ENCODE results near the gene WDR93. TPM values are rescaled to one million over a fixed set of nuclear protein-coding genes. Genes with fewer than 3 reads are reported as not detected.

The WDR93 gene
- total RNA-seq, 1 experiment from 2014 or later, result 0.33 TPM

DNA sequence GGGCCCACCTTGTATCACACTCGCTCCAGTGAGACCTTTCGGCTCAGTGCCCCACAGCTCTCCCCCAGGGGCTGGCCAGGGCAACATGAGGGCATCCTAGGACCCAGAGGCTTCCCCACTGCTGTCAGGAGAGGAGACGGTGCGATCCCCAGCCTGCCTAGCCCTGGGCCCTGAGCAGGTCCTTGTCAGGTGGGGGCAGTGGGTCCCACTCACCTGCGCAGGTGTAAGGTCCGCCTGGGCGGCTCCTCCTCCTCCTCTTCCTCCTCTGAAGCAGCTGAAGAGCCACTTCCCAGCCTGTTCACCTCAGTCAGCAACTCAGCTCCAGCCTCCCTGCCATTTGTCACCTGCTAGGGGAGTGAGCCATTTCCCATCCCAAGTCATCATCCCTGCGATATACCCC, 44.9 kb upstream of the WDR93 start:
- Mint-ChIP-seq H3K4me1 (ENCODE audit: insufficient read depth, unreplicated experiment) (no peaks in the 10 kb centered on the region), H3K27me3 (ENCODE audit: insufficient read depth, unreplicated experiment) (no peaks in the 10 kb centered on the region), H3K4me3 (ENCODE audit: unreplicated experiment) (no peak overlapping the region), H3K27ac (ENCODE audit: low read depth, unreplicated experiment) (no peak overlapping the region), H3K36me3 (ENCODE audit: insufficient read depth, unreplicated experiment) (no peaks in the 10 kb centered on the region), H3K9me3 (ENCODE audit: unreplicated experiment) (no peaks in the 10 kb centered on the region)
- TF ChIP-seq, protein P1, sequence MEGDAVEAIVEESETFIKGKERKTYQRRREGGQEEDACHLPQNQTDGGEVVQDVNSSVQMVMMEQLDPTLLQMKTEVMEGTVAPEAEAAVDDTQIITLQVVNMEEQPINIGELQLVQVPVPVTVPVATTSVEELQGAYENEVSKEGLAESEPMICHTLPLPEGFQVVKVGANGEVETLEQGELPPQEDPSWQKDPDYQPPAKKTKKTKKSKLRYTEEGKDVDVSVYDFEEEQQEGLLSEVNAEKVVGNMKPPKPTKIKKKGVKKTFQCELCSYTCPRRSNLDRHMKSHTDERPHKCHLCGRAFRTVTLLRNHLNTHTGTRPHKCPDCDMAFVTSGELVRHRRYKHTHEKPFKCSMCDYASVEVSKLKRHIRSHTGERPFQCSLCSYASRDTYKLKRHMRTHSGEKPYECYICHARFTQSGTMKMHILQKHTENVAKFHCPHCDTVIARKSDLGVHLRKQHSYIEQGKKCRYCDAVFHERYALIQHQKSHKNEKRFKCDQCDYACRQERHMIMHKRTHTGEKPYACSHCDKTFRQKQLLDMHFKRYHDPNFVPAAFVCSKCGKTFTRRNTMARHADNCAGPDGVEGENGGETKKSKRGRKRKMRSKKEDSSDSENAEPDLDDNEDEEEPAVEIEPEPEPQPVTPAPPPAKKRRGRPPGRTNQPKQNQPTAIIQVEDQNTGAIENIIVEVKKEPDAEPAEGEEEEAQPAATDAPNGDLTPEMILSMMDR (IDR thresholded peaks at IDR 0.05; ENCODE audit: unreplicated experiment), result no peak
- ChIA-PET CTCF (interaction anchor here (0.6 to 2.8 kb wide), 13 partner anchors 12 to 352 kb away, joined by 3 to 32 read pairs (median 3); partner anchors contain the start of genes PEX11A and WDR93), POLR2A (no interaction called here)
- DNase-seq (ENCODE audit: unreplicated experiment), result no peak
- intact Hi-C loops (cut with micrococcal nuclease), result loop anchor here (5.0 to 10.0 kb wide), 2 partner anchors 47 to 89 kb away; partner anchors contain the start of genes PEX11A and WDR93
- BruUV-seq (replicated peaks), result no TSS peak

DNA sequence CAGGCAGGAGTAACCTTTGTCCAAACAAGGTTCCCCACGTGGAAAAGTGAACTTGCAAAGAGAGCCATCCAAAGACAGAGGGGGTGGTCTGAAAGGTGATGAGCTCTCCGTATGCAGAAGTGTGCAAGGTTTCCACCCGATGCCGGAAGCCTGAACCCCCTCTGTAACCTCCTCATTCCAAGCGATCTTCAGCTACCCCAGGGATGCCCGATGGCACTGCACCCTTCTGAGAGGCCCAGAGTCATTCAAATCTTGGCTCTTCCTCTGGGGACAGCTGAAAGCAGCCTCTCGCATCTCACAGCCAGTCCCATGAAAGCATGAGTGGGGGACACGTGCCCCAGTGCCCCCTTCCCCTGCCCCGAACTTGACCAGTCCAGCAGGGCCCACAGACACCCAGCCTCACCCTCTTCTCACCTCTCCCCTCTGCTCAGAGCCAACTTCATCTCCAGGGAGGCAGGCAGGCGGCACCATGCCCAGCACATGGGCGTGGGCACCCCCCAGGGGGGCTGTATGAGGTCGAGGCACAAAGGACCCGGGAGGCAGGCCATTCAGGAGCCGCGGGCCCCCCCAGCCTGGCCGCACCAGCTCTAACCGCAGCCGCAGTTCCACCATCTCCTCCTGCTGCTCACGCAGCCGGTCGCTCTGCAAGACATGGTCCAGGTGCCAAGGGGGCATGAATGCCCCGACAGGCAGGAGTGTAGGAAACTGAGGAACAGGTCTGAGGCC, 44.0 kb upstream of the WDR93 start:
- BruUV-seq (replicated peaks), result no TSS peak
- ChIA-PET CTCF (interaction anchor here (0.5 to 2.8 kb wide), 26 partner anchors 12 to 432 kb away, joined by 3 to 32 read pairs (median 3); partner anchors contain the start of genes PEX11A and WDR93), POLR2A (interaction anchor here (0.6 to 1.8 kb wide), 2 partner anchors 16 to 88 kb away, joined by 3 to 5 read pairs; no protein-coding TSS in a partner anchor)
- TF ChIP-seq, protein P1 (IDR thresholded peaks at IDR 0.05; ENCODE audit: unreplicated experiment), result no peak
- Mint-ChIP-seq H3K4me3 (ENCODE audit: unreplicated experiment) (no peak overlapping the region), H3K36me3 (ENCODE audit: insufficient read depth, unreplicated experiment) (no peaks in the 10 kb centered on the region), H3K27ac (ENCODE audit: low read depth, unreplicated experiment) (no peak overlapping the region), H3K4me1 (ENCODE audit: insufficient read depth, unreplicated experiment) (no peaks in the 10 kb centered on the region), H3K9me3 (ENCODE audit: unreplicated experiment) (no peaks in the 10 kb centered on the region), H3K27me3 (ENCODE audit: insufficient read depth, unreplicated experiment) (no peaks in the 10 kb centered on the region)
- DNase-seq (ENCODE audit: unreplicated experiment), result no peak
- intact Hi-C loops (cut with micrococcal nuclease), result loop anchor here (5.0 to 10.0 kb wide), 2 partner anchors 46 to 88 kb away; partner anchors contain the start of genes PEX11A and WDR93

DNA sequence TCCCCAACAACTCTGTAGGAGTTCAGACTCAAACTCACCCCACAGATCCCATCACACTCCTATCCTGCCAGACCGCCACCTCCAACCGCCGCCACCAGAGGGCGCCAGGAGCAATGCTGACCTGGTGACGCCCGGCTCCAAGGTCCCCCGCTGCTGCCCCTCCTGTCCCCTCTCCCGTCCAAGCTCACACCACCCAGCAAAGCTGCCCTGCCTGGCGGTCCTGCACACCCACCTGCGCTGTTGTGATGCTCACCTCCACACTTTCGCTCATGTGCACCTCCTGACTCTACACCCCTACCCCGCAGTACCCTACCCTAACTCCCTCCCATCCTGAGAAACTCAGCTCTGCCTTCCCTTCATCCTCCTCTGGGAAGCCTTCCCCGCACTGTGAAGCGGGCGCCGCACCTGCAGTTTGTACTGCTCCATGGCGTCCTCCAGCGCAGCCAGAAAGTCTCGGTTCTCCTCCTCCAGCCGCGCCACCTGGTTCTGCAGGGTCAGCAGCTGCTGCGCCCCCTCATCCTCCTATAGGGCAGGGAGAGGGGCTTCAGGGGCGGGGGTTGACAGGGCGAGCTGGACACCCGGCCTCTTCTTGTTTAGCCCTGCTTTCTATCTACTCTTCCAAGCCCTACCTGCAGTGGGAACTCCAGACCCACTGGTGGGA, 43.3 kb upstream of the WDR93 start:
- Mint-ChIP-seq H3K27me3 (ENCODE audit: insufficient read depth, unreplicated experiment) (no peaks in the 10 kb centered on the region), H3K4me3 (ENCODE audit: unreplicated experiment) (peak overlapping the region; percentile 27), H3K9me3 (ENCODE audit: unreplicated experiment) (no peaks in the 10 kb centered on the region), H3K4me1 (ENCODE audit: insufficient read depth, unreplicated experiment) (no peaks in the 10 kb centered on the region), H3K36me3 (ENCODE audit: insufficient read depth, unreplicated experiment) (no peaks in the 10 kb centered on the region), H3K27ac (ENCODE audit: low read depth, unreplicated experiment) (no peak overlapping the region)
- no TSS peak for BruUV-seq (replicated peaks)
- intact Hi-C loops (cut with micrococcal nuclease), result loop anchor here (5.0 to 10.0 kb wide), 2 partner anchors 45 to 87 kb away; partner anchors contain the start of genes PEX11A and WDR93
- ChIA-PET CTCF (interaction anchor here (0.5 to 2.8 kb wide), 29 partner anchors 11 to 1224 kb away, joined by 3 to 32 read pairs (median 4); no protein-coding TSS in a partner anchor), POLR2A (interaction anchor here (1.8 kb wide), 1 partner anchor 15 kb away, joined by 5 read pairs; no protein-coding TSS in a partner anchor)
- DNase-seq (ENCODE audit: unreplicated experiment), result peak; percentile 63
- TF ChIP-seq, protein P1 (IDR thresholded peaks at IDR 0.05; ENCODE audit: unreplicated experiment), result peak; percentile 88

Measured in MCF 10A (cell line).